COLO668 (cell line): ENCODE data around the gene BLVRB.

Source experiments
- DNase-seq: peaks from one replicate; lab custom pipeline; 2025; ENCODE audit not compliant: unreplicated experiment; lab: John Stamatoyannopoulos, UW

BLVRB gene

DNA sequence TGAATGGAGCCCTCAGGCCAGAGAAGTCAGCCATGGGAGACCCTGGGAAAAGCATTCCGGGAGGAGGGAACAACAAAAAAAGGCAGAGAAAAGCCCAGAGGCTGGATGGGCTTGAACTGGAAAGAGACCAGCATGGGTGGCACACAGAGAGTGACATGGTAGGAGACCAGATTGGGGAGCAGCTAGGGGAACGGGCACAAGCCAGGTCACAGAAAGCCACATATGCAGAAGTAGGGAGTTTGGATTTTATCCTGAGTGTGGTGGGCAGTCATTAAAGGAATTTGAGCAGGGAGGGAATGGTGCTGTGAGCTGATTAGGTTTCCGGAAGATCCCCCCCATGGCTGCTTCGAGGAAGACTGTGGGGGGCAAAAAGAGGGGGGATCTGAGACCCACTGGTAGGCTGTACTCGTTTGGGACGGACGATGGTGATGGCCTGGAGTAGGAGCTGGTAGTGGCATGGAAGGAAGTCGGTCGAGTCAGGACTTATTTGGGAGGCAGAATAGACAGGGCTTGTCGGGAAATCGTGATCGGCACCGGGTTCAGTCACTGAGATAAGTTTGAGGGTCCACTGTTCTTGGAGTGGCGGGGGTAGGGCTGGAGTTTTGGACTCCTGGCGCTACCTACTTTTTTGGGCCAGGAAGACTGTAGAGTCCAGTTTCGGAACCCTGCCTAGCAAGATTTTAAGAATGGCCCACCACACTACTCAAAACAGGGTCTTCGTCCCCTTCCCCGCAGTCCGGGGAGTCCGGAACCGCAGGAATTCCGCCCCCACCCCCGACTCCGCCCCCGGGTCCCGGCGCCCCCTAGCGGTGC lies 40.7 kb downstream of the BLVRB start:
- DNase-seq, result no peak

GRCh38 chr19:40423938-40424337 lies 41.6 kb downstream of the BLVRB start:
- DNase-seq, result no peak

DNA sequence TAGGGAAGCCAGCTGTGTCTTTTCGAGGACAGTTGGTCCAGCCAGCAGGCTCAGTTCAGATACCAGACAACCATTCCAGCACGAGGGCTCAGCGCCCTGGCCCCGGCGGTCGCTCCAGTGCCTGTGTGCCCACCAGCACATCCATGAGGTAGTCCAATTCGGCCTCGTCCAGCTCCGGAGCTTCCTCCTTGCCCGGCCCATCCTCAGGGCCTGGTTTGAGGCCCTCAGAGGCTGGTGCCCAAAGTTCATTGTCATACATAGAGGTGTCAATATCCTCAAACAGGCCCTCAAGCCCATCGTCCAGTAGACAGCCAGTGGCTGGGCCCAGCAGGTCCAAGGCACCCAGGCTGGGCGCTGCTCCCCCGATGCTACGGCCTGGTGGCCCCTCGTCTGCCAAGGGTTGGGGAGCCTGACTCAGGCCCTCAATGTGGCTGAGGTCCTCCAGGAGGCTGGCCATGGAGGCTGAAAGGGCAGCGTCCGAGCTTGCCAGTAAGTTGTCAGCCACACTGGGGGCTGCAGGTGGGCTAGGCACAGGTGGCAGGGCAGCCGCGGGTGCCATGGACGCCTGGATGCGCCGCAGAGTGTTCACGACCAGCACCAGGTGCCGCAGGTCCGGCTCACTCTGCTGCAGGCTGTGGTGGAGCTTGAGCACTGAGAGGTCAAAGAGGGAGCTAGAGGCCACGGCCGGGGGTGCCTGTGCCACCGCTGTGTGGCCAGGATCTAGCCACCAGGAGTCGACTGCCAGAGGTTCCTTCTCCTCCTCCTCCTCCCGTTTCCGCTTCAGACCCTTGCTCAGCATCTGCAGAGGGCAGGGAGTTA lies 42.6 kb downstream of the BLVRB start:
- no peak for DNase-seq

DNA sequence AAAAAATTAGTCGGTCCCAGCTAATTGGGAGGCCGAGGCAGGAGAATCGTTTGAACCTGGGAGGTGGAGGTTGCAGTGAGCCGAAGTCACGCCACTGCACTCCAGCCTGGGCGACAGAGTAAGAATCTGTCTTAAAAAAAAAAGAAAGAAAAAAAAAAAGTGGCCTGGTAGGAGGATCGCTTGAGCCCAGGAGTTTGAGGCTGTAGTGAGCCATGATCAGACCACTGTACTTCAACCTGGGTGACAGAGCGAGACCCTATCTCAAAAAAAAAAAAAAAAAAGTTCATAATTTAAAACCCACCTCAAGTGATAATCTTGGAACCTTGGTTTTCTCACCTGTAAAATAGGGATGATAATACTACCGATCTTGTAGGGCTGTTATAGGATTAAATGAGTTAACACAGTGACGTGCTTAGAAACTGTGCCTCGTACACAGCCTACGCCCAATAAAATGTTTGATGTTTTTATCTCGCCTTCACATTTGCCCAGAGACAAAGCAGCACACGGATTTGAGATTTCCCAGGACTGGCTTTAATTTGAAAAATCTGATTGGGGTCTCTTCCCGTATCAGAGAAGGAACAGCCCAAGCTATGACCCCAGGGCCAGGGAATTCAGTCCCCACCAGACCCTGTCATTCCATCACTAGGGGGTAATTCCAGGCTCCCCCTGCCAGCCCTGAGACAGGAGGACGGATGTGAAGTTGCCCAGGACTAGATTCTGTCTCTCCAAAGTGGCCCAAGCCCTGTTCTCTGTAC lies 43.4 kb downstream of the BLVRB start:
- DNase-seq, result no peak

GRCh38 chr19:40420766-40421765 lies 44.5 kb downstream of the BLVRB start:
- DNase-seq, result peak; percentile 87

DNA sequence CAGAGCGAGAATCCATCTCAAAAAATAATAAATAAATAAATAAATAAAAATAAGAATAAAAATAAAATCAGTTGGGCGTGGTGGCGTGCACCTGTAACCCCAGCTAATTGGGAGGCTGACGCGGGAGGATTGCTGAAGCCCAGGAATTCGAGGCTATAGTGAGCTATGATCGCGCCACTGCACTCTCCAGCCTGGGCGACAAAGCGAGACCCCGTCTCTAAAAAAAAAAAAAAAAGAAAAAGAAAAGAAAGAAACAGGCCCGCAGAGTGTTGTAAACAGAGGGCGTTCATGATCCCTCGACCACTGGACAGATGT lies 45.1 kb downstream of the BLVRB start:
- DNase-seq, result no peak

DNA sequence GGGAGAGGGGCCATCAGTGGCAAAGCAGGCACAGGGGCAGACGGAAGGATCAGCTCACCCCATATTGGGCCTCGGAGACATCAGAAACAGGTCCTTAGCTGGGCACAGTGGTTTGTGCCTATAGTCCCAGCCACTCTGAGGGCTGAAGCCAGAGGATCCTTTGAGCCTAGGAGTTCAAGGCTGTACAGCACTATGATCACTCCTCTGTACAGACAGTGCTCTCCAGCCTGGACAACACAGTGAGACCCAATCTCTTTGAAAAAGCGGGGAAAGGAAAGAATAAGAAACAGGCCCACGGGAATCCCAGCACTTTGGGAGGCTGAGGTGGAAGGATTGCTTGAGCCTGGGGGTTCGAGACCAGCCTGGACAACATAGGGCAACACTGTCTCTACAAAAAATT lies 45.8 kb downstream of the BLVRB start:
- no peak for DNase-seq

DNA sequence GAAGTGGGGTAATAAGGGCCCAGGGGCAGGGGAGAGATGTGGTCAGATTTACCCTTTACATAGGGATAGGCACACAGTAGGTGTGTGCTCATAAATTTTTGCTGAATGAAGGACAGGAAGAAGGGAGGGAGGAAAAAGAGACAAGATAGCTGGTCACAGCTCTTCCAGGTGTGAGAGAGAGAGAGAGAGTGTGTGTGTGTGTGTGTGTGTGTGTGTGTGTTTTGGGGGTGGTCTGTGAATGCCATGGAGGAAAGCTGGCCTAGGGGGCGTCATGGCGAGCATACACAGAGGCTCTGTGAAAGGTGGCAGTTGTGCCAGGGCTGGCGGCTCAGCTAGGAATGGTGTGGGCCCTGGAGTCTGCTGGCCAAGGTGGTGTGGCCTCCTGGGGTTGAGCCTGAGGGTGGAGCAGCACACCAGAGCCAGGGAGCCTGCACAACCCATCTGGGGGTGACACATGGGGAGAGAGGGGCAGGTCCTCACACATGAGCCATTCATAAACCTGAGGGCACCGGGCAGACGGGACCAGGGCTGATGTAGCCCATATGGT lies 46.4 kb downstream of the BLVRB start:
- no peak for DNase-seq

DNA sequence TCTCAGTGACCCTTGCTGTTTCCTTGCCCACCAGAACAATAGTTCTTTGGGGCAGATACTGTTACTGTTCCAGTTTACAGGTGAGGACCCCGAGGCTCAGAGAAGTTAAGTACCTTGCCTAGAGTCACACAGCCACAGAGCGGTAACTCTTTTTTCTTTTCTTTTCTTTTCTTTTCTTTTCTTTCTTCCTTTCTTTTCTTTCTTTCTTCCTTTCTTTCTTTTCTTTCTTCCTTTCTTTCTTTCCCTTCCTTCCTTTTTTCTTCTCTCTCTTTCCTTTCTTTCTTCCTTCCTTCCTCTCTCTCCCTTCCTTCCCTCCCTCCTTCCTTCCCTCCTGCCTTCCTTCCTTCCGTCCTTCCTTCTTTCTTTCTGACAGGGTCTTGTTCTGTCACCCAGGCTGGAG lies 47.5 kb downstream of the BLVRB start:
- no peak for DNase-seq

DNA sequence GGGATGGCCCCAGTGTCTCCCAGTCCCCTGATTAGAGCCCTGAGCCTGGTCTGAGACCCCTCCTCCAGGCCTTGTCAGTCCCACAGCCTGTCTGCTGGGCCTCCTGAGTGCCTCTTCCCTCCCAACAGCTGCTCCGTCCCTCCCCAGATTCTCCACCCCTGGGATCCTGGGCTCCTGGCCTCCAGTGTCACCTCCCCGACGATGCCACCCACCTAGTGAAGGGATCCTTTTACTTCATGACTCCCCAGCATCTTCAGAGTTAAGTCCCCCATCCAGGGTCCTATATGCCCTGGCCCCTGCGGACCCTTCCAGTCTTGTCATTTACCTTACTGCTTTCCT lies 47.9 kb downstream of the BLVRB start:
- no peak for DNase-seq

- DNase-seq, result no peak
Observed at GRCh38 chr19:40416918-40417642, 48.5 kb downstream of the BLVRB start.

- no peak for DNase-seq
Observed at GRCh38 chr19:40415768-40416167, 49.8 kb downstream of the BLVRB start.

GRCh38 chr19:40414542-40415535 lies 50.7 kb downstream of the BLVRB start:
- no peak for DNase-seq

DNA sequence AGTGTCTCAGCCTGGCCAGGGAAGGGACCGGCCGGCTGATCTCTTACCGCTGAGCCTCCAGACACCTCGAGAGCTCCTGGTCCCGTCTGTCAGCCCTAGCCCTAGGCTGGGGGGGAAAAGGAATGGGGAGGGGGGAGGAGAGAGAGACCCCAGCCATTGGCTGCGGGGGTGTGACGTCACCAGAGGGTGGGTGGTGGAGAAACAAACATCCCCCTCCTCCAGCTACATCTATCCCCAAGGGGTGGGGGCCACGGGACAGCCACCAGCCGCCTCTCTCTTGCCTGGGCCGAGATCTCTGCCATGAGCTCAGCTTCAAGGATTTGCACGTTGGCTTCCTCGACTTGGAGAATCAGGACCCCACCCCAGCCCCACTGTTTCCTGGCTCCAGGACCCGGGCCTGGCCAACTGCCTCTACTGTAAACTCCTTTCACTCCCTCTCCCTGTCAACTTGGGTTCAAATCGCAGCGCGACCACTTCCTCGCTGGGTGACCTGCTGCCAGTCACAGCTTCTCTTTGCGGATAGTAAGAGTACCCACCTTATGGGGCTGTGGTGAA lies 52.2 kb downstream of the BLVRB start, which contains the start of gene PRX:
Gene PRX (minus strand): TSS at position 88 of the 555 bp plus-strand sequence. CDS start 5,446 bp downstream, outside the sequence.
- DNase-seq, result no peak

GRCh38 chr19:40412866-40413265 lies 52.7 kb downstream of the BLVRB start:
- no peak for DNase-seq

DNA sequence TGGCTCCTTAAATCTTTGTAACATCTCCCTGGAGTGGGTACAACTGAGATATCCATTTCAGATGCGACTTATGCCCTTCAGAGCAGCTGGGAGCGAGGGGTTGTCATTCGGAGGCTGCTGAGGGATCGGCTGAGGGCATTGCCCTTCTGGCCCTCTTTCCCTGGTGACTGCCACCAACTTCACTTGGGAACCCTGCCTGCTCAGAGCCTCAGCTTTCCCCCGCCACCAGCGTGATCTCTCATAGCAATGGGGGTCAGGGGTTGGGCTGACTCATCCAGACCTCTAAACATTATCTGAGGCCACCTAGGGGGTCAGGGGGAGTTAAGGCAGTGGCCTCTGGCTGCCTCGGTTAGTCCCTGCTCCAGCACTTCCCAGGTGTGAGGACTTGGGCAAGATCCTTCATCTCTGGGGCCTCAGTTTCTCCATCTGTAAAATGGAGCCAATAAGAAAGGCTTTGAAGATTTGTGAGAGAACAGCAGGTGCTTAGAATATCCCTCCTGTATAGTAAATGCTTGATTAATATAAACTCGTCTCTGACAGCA lies 53.5 kb downstream of the BLVRB start:
- DNase-seq, result no peak

DNA sequence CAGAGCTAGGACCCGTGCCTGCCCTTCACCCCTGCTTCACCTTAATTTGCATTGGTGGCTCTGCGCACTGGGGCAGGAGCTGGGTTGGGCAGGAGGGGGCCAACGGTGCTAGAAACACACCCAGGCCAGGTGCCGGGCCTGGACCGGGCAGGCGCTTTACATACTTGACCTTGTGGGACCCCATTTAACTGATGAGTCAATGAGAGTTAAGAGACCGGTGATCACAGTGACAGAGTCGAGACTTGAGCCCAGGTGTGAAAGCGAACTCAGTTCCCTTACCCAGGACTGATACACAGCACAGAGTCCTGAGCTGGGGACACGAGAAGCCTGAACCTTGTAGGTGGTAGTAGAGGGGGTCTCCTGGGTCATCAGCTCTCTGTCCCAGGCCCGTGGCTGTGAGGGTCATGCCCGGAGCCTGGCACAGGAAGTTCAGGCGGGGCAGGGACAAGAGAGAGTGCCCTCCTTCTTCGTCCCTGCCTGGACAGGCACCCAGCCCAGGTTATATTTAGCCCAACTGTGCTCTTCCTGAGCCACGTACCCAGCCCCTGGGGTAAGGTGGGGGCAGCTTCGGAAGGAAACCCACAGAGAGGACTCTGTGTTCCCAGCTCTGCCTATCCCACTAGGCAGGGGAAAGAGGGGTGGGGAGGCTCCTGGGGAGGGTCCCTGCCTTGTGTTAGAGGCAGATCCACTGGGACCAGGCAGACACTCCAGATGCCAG lies 54.3 kb downstream of the BLVRB start:
- DNase-seq, result no peak
